GM19328 (cell line): ENCODE data around the gene SPATA16.
"Not testable (repeated sequence)": the region's sequence is repeated elsewhere in the genome, so short reads cannot be mapped to it uniquely, and the experiment has no call there.

Experiments
- ATAC-seq: cut with Tn5 transposase; IDR thresholded peaks from one replicate; pipeline ENCODE4 v1.9.1; 2021; ENCODE audit warnings: mild to moderate bottlenecking, moderate library complexity; ENCODE audit not compliant: unreplicated experiment

SPATA16 gene

GRCh38 chr3:173065543-173065981, 75.5 kb downstream of the SPATA16 start:
- ATAC-seq = no peak

- ATAC-seq = no peak
These were observed 76.4 kb downstream of the SPATA16 start for GRCh38 chr3:173064631-173065030.

- no peak for ATAC-seq
These were observed 82.8 kb downstream of the SPATA16 start for GRCh38 chr3:173058229-173058628.

- ATAC-seq = no peak
These were observed 85.7 kb downstream of the SPATA16 start for GRCh38 chr3:173055228-173055933.

GRCh38 chr3:173049360-173049759, 91.7 kb downstream of the SPATA16 start:
- no peak for ATAC-seq

- no peak for ATAC-seq
These were observed 95.2 kb downstream of the SPATA16 start for GRCh38 chr3:173045770-173046382.

- no peak for ATAC-seq
These were observed 96.0 kb downstream of the SPATA16 start for GRCh38 chr3:173044998-173045397.

GRCh38 chr3:173043757-173044156, 97.3 kb downstream of the SPATA16 start:
- no peak for ATAC-seq

GRCh38 chr3:173038484-173038871, 102.6 kb downstream of the SPATA16 start:
- ATAC-seq = no peak

GRCh38 chr3:173037840-173038483, 103.1 kb downstream of the SPATA16 start:
- ATAC-seq = no peak

GRCh38 chr3:173030273-173030672, 110.8 kb downstream of the SPATA16 start:
- no peak for ATAC-seq

GRCh38 chr3:173028351-173028750, 112.7 kb downstream of the SPATA16 start:
- no peak for ATAC-seq

GRCh38 chr3:173027429-173027828, 113.6 kb downstream of the SPATA16 start:
- ATAC-seq = no peak

- no peak for ATAC-seq
These were observed 115.1 kb downstream of the SPATA16 start for GRCh38 chr3:173025941-173026340.

- ATAC-seq = no peak
These were observed 119.4 kb downstream of the SPATA16 start for GRCh38 chr3:173021547-173022185.

- ATAC-seq = not testable (repeated sequence)
These were observed 120.9 kb downstream of the SPATA16 start for GRCh38 chr3:173020128-173020527.

- no peak for ATAC-seq
These were observed 121.7 kb downstream of the SPATA16 start for GRCh38 chr3:173019378-173019777.

- ATAC-seq = no peak
These were observed 122.3 kb downstream of the SPATA16 start for GRCh38 chr3:173018758-173019157.

GRCh38 chr3:173013219-173013832, 127.7 kb downstream of the SPATA16 start:
- no peak for ATAC-seq

GRCh38 chr3:173009410-173009809, 131.6 kb downstream of the SPATA16 start:
- ATAC-seq = no peak

- no peak for ATAC-seq
These were observed 132.1 kb downstream of the SPATA16 start for GRCh38 chr3:173008978-173009377.
